ENCODE measurements around the gene CDH20. TPM values are rescaled to one million over a fixed set of nuclear protein-coding genes. Genes with fewer than 3 reads are reported as not detected.

CDH20 gene
- polyA plus RNA-seq, 4 donors, result 0.10 to 0.12 TPM; not detected in 2

DNA sequence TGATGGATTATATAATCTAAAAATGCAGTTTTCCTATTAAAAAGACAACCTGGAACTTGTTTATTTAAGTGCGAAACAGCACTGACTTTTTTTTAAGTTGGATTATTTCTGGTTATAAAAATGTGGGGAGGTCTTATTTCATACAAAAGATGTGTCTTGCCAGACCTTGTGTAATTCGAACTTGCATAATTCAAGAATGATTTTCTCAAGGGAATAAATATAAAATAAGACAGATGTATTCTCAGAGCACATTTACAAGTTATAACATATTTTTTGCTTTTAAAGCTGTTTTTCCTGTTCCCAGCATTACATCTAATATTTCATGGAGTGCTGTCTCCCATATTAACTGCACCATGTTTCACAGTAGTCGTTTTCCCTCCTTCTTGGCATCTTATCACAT, 263.1 kb downstream of the CDH20 start:
- Histone ChIP-seq H3K36me3 (ENCODE audit: control insufficient read depth in 3 of 3, insufficient read depth in 2 of 3, low read depth in 1 of 3, low read length in 3 of 3) (no peaks in the 10 kb centered on the region), H3K27ac (ENCODE audit: low read depth in 1 of 3, low read length in 2 of 3) (no peak overlapping the region), H3K27me3 (ENCODE audit: control insufficient read depth in 3 of 3, insufficient read depth in 3 of 3, low read length in 3 of 3) (peaks cover 0 to 2% (median 0%) of the 10 kb centered on the region in 3 donors), H3K9me3 (ENCODE audit: control insufficient read depth in 2 of 2, insufficient read depth in 1 of 2, low read depth in 1 of 2, low read length in 1 of 2) (no peaks in the 10 kb centered on the region), H3K4me1 (ENCODE audit: control insufficient read depth in 3 of 3, insufficient read depth in 2 of 3, low read depth in 1 of 3, low read length in 2 of 3) (no peaks in the 10 kb centered on the region), H3K4me3 (ENCODE audit: low read depth in 1 of 3, low read length in 3 of 3) (no peak overlapping the region)
- no peak for DNase-seq
- FAIRE-seq, result no peak
- 62 to 67% (median 64%) methylated on average over 3 of the region's 3 CpGs for WGBS, 3 donors

DNA sequence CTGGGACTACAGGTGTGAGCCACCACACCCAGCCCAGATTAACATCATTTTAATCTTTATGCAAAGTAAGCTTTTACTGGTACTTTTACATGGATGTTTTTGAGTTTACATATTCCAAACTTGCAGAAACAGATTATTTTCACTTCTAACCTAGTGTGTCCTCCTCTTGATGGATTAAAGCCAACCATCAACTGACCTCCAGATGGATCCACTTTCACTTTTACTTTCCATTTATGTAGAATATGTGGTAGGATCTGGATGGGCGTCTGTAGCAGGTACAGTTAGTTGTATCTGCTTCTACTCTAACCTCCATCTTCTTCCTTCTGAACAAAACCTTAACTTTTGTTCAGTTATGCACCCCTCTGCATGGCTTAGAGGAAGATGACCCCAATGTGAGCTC, 264.1 kb downstream of the CDH20 start:
- DNase-seq (no peak), FAIRE-seq (no peak)
- no peaks in the 10 kb centered on the region for H3K9me3 ChIP-seq (ENCODE audit: control insufficient read depth in 2 of 2, insufficient read depth in 1 of 2, low read depth in 1 of 2, low read length in 1 of 2)
- no peaks in the 10 kb centered on the region for H3K4me1 ChIP-seq (ENCODE audit: control insufficient read depth in 3 of 3, insufficient read depth in 2 of 3, low read depth in 1 of 3, low read length in 2 of 3)
- H3K36me3 ChIP-seq (ENCODE audit: control insufficient read depth in 3 of 3, insufficient read depth in 2 of 3, low read depth in 1 of 3, low read length in 3 of 3), result no peaks in the 10 kb centered on the region
- peaks cover 0 to 2% (median 0%) of the 10 kb centered on the region in 3 donors for H3K27me3 ChIP-seq (ENCODE audit: control insufficient read depth in 3 of 3, insufficient read depth in 3 of 3, low read length in 3 of 3)
- no peak overlapping the region for H3K4me3 ChIP-seq (ENCODE audit: low read depth in 1 of 3, low read length in 3 of 3)
- 69 to 78% (median 75%) methylated on average over 1 of the region's 1 CpG for WGBS, 3 donors
- no peak overlapping the region for H3K27ac ChIP-seq (ENCODE audit: low read depth in 1 of 3, low read length in 2 of 3)

DNA sequence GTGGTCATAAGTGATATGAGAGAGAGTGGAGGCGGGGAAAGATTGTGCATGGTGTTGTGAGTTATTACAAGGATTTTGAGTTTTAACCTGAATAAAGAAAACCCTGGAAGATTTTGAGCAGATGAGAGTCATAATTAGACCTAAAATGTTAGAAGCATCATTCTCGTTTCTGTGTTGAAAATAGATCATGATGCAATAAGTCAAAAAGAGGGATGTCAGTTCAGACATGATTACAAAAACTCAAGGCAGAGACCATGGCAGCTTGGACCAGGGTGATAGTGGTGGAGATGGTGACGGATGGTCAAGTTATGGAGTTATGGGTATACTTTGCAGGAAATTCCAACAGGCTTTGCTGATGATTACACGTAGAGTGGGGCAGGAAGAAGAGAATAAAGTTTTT, 267.2 kb downstream of the CDH20 start:
- WGBS, 3 donors, result 87 to 93% (median 88%) methylated on average over 4 of the region's 4 CpGs
- H3K9me3 ChIP-seq (ENCODE audit: control insufficient read depth in 2 of 2, insufficient read depth in 1 of 2, low read depth in 1 of 2, low read length in 1 of 2), result no peaks in the 10 kb centered on the region
- no peaks in the 10 kb centered on the region for H3K36me3 ChIP-seq (ENCODE audit: control insufficient read depth in 3 of 3, insufficient read depth in 2 of 3, low read depth in 1 of 3, low read length in 3 of 3)
- H3K27me3 ChIP-seq (ENCODE audit: control insufficient read depth in 3 of 3, insufficient read depth in 3 of 3, low read length in 3 of 3), result peaks cover 0 to 2% (median 0%) of the 10 kb centered on the region in 3 donors
- no peak for FAIRE-seq
- no peaks in the 10 kb centered on the region for H3K4me1 ChIP-seq (ENCODE audit: control insufficient read depth in 3 of 3, insufficient read depth in 2 of 3, low read depth in 1 of 3, low read length in 2 of 3)
- DNase-seq, result no peak
- H3K4me3 ChIP-seq (ENCODE audit: low read depth in 1 of 3, low read length in 3 of 3), result no peak overlapping the region
- H3K27ac ChIP-seq (ENCODE audit: low read depth in 1 of 3, low read length in 2 of 3), result no peak overlapping the region

DNA sequence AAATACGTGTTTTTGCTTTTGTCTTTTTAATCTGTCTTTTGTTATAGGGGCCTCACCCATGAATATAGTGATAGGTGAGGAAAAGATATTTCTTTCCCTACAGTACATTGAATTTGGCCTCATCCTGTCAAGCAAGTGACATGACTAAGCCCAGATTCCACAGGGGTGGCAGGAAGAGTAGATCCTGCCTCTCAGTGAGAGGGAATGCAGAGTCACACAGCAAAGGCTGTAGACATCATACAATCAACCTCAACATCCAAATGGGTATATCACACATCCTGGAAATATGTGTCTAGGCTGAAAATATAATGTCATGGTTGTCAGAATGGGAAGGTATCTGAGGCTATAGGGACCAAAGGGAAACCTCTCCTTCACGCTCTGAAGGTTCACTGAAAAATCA, 269.6 kb downstream of the CDH20 start:
- Histone ChIP-seq H3K9me3 (ENCODE audit: control insufficient read depth in 2 of 2, insufficient read depth in 1 of 2, low read depth in 1 of 2, low read length in 1 of 2) (no peaks in the 10 kb centered on the region), H3K4me1 (ENCODE audit: control insufficient read depth in 3 of 3, insufficient read depth in 2 of 3, low read depth in 1 of 3, low read length in 2 of 3) (no peaks in the 10 kb centered on the region), H3K36me3 (ENCODE audit: control insufficient read depth in 3 of 3, insufficient read depth in 2 of 3, low read depth in 1 of 3, low read length in 3 of 3) (no peaks in the 10 kb centered on the region), H3K27me3 (ENCODE audit: control insufficient read depth in 3 of 3, insufficient read depth in 3 of 3, low read length in 3 of 3) (peaks cover 0 to 14% (median 0%) of the 10 kb centered on the region in 3 donors), H3K27ac (ENCODE audit: low read depth in 1 of 3, low read length in 2 of 3) (no peak overlapping the region), H3K4me3 (ENCODE audit: low read depth in 1 of 3, low read length in 3 of 3) (no peak overlapping the region)
- WGBS, 3 donors, result 85 to 96% (median 93%) methylated on average over 2 of the region's 2 CpGs
- FAIRE-seq (no peak), DNase-seq (no peak)

Measured in small intestine (tissue), 7 donors.